Measurements from ENCODE around the gene RAB3A. TPM values are rescaled to one million over a fixed set of nuclear protein-coding genes. Genes with fewer than 3 reads are reported as not detected.

The RAB3A gene
- total and polyA plus RNA-seq, 9 of the 15 experiments (the other 6 are each of a cell fraction or from before 2014, with no cell fraction given): 0.17 to 5.1 (median 0.90) TPM; not detected in 1

- TF ChIP-seq HDAC8 (tag; IDR thresholded peaks at IDR 0.05): no peak
- TF ChIP-seq ZNF232 (CRISPR knock-in tag; IDR thresholded peaks at IDR 0.05): no peak
- no peak for TF ChIP-seq ZNF431 (CRISPR knock-in tag; IDR thresholded peaks at IDR 0.05)
- TF ChIP-seq E2F3 (CRISPR knock-in tag; IDR thresholded peaks at IDR 0.05): no peak
- no peak for TF ChIP-seq ZC3H8 (IDR thresholded peaks at IDR 0.05)
- TF ChIP-seq, protein P1, sequence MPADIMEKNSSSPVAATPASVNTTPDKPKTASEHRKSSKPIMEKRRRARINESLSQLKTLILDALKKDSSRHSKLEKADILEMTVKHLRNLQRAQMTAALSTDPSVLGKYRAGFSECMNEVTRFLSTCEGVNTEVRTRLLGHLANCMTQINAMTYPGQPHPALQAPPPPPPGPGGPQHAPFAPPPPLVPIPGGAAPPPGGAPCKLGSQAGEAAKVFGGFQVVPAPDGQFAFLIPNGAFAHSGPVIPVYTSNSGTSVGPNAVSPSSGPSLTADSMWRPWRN (IDR thresholded peaks at IDR 0.05; ENCODE audit: low read depth): no peak
- TF ChIP-seq ZNF551 (CRISPR knock-in tag; IDR thresholded peaks at IDR 0.05): no peak
- TF ChIP-seq USF1 (CRISPR knock-in tag; IDR thresholded peaks at IDR 0.05): peak; percentile 55; the same call in 1 of the 2 replicates
- no peak for TF ChIP-seq NR0B1 (IDR thresholded peaks at IDR 0.05; ENCODE audit: partially characterized antibody)
- TF ChIP-seq DPF2 (IDR thresholded peaks at IDR 0.05): no peak
- no peak for TF ChIP-seq GATAD2B (IDR thresholded peaks at IDR 0.05; ENCODE audit: borderline replicate concordance)
- no peak for TF ChIP-seq ZBED1 (IDR thresholded peaks at IDR 0.05)
- no peak for TF ChIP-seq ZNF75A (CRISPR knock-in tag; IDR thresholded peaks at IDR 0.05)
- no peak for TF ChIP-seq XRCC5 (IDR thresholded peaks at IDR 0.05; ENCODE audit: low read depth, low read length)
- TF ChIP-seq RCOR1 (IDR thresholded peaks at IDR 0.05; ENCODE audit: borderline replicate concordance in 1 of 2, low read depth in 2 of 2, low read length in 2 of 2): no peak
- TF ChIP-seq, protein P2, sequence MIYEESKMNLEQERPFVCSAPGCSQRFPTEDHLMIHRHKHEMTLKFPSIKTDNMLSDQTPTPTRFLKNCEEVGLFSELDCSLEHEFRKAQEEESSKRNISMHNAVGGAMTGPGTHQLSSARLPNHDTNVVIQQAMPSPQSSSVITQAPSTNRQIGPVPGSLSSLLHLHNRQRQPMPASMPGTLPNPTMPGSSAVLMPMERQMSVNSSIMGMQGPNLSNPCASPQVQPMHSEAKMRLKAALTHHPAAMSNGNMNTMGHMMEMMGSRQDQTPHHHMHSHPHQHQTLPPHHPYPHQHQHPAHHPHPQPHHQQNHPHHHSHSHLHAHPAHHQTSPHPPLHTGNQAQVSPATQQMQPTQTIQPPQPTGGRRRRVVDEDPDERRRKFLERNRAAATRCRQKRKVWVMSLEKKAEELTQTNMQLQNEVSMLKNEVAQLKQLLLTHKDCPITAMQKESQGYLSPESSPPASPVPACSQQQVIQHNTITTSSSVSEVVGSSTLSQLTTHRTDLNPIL (CRISPR knock-in tag; IDR thresholded peaks at IDR 0.05): no peak
- TF ChIP-seq MXD1 (CRISPR knock-in tag; IDR thresholded peaks at IDR 0.05; ENCODE audit: borderline replicate concordance, poor library complexity, severe bottlenecking): no peak
- TF ChIP-seq CEBPZ (IDR thresholded peaks at IDR 0.05; ENCODE audit: borderline replicate concordance, low read depth, low read length): peak; percentile 90
- TF ChIP-seq RBBP5 (IDR thresholded peaks at IDR 0.05; ENCODE audit: borderline replicate concordance, insufficient read depth, low read length, poor library complexity, severe bottlenecking): no peak
- TF ChIP-seq POLR3A (IDR thresholded peaks at IDR 0.05; ENCODE audit: borderline replicate concordance, extremely low read depth, insufficient read depth, insufficient read length): no peak
- TF ChIP-seq PHF20 (IDR thresholded peaks at IDR 0.05; ENCODE audit: partially characterized antibody): no peak
Observed at GRCh38 chr19:18203863-18204393, at the start of gene RAB3A (continued).
